WTC11 (cell line): Measurements from ENCODE around the gene GIT1. TPM values are rescaled to one million over a fixed set of nuclear protein-coding genes. Genes with fewer than 3 reads are reported as not detected.

ENCODE experiments used
- ATAC-seq: fragments of 200-7000 bp; cut with Tn5 transposase; 2 replicates; pipeline ENCODE4 v1.10.0; 2021; ENCODE audit warnings: mild to moderate bottlenecking, moderate library complexity
- CTCF ChIA-PET: fragments of 300-600 bp; sonication (Branson Sonifier 250); formaldehyde crosslinking; loops from one replicate; lab custom pipeline; 2021; ENCODE audit warnings: antibody characterized with exemption; lab: Charles Lee
- POLR2A ChIA-PET: fragments of 350-600 bp; sonication (Branson Sonifier 250); formaldehyde crosslinking; loops from one replicate; lab custom pipeline; 2021; ENCODE audit warnings: antibody characterized with exemption; lab: Charles Lee
- DNase-seq: peaks from one replicate; pipeline ENCODE4 v3.0.0; 2021; ENCODE audit warnings: low spot score
- H3K27ac Mint-ChIP-seq: 2 replicates; pipeline ENCODE4 v1.8.0; 2021; ENCODE audit warnings: mixed read lengths
- H3K27me3 Mint-ChIP-seq: 2 replicates; pipeline ENCODE4 v1.8.0; 2021; ENCODE audit warnings: low read depth, mild to moderate bottlenecking, moderate library complexity, mixed read lengths
- H3K36me3 Mint-ChIP-seq: 2 replicates; pipeline ENCODE4 v1.8.0; 2021; ENCODE audit warnings: mixed read lengths
- H3K4me1 Mint-ChIP-seq: 2 replicates; pipeline ENCODE4 v1.8.0; 2022; ENCODE audit warnings: mixed read lengths
- H3K4me3 Mint-ChIP-seq: 2 replicates; pipeline ENCODE4 v1.8.0; 2021; ENCODE audit warnings: mild to moderate bottlenecking, moderate library complexity, mixed read lengths
- H3K9me3 Mint-ChIP-seq: 2 replicates; pipeline ENCODE4 v1.8.0; 2021; ENCODE audit warnings: mixed read lengths
- CREB1 ChIP-seq: sonication (generic); formaldehyde crosslinking; IDR thresholded peaks from 2 replicates; pipeline ENCODE4 v1.8.0; 2023; ENCODE audit warnings: mild to moderate bottlenecking, missing genetic modification reagents
- CREM ChIP-seq: sonication (generic); formaldehyde crosslinking; IDR thresholded peaks from 2 replicates; pipeline ENCODE4 v1.8.1; 2022; ENCODE audit warnings: mild to moderate bottlenecking, missing genetic modification reagents, moderate library complexity
- EMX1 ChIP-seq: fragments of 250-450 bp; sonication (Bioruptor Pico); IDR thresholded peaks from 2 replicates; pipeline ENCODE4 v1.8.0; 2021; ENCODE audit warnings: mild to moderate bottlenecking
- ETV6 ChIP-seq: sonication (generic); formaldehyde crosslinking; IDR thresholded peaks from 2 replicates; pipeline ENCODE4 v1.8.1; 2022; ENCODE audit warnings: mild to moderate bottlenecking, missing genetic modification reagents
- FOXK1 ChIP-seq: sonication (generic); formaldehyde crosslinking; IDR thresholded peaks from 2 replicates; pipeline ENCODE4 v1.8.0; 2022; ENCODE audit warnings: mild to moderate bottlenecking, moderate library complexity, missing genetic modification reagents
- FOXP1 ChIP-seq: sonication (generic); formaldehyde crosslinking; IDR thresholded peaks from 2 replicates; pipeline ENCODE4 v1.8.0; 2022; ENCODE audit warnings: missing genetic modification reagents, mild to moderate bottlenecking, moderate library complexity, borderline replicate concordance
- GRHL2 ChIP-seq: fragments of 250-450 bp; sonication (Bioruptor Pico); IDR thresholded peaks from 2 replicates; pipeline ENCODE4 v1.8.0; 2022; ENCODE audit warnings: mild to moderate bottlenecking, moderate library complexity; ENCODE audit not compliant: insufficient replicate concordance, severe bottlenecking
- MYBL2 ChIP-seq: sonication (generic); formaldehyde crosslinking; IDR thresholded peaks from 2 replicates; pipeline ENCODE4 v1.8.1; 2023; ENCODE audit warnings: mild to moderate bottlenecking, moderate library complexity, missing genetic modification reagents
- NFE2L1 ChIP-seq: sonication (generic); formaldehyde crosslinking; IDR thresholded peaks from 2 replicates; pipeline ENCODE4 v1.8.1; 2023; ENCODE audit warnings: missing genetic modification reagents
- OVOL2 ChIP-seq: fragments of 250-450 bp; sonication (Bioruptor Pico); IDR thresholded peaks from 2 replicates; pipeline ENCODE4 v1.9.0; 2021; ENCODE audit warnings: mild to moderate bottlenecking, borderline replicate concordance
- SMAD4 ChIP-seq: sonication (generic); formaldehyde crosslinking; IDR thresholded peaks from 2 replicates; pipeline ENCODE4 v1.8.0; 2022; ENCODE audit warnings: mild to moderate bottlenecking, missing genetic modification reagents
- TEAD1 ChIP-seq: sonication (generic); formaldehyde crosslinking; IDR thresholded peaks from 2 replicates; pipeline ENCODE4 v1.8.0; 2022; ENCODE audit warnings: mild to moderate bottlenecking, missing genetic modification reagents
- TEAD4 ChIP-seq: sonication (generic); formaldehyde crosslinking; IDR thresholded peaks from 2 replicates; pipeline ENCODE4 v1.8.0; 2022; ENCODE audit warnings: mild to moderate bottlenecking, missing genetic modification reagents
- TP53 ChIP-seq: sonication (generic); formaldehyde crosslinking; IDR thresholded peaks from 2 replicates; pipeline ENCODE4 v1.8.1; 2023; ENCODE audit warnings: mild to moderate bottlenecking, missing genetic modification reagents
- ZBTB21 ChIP-seq: sonication (generic); formaldehyde crosslinking; IDR thresholded peaks from 2 replicates; pipeline ENCODE4 v1.8.1; 2023; ENCODE audit warnings: mild to moderate bottlenecking, missing genetic modification reagents, borderline replicate concordance
- ZNF671 ChIP-seq: fragments of 250-450 bp; sonication (Bioruptor Pico); IDR thresholded peaks from 2 replicates; pipeline ENCODE4 v1.8.0; 2021; ENCODE audit warnings: mild to moderate bottlenecking
- total RNA-seq: library from RNA; stranded (reverse); gene quantifications from 3 replicates; pipeline ENCODE4 v1.2.3, GENCODE V29; 2021
- TF ChIP-seq, protein P1 (sequence below): sonication (generic); formaldehyde crosslinking; IDR thresholded peaks from 2 replicates; pipeline ENCODE4 v1.8.0; 2022; ENCODE audit warnings: mild to moderate bottlenecking, missing genetic modification reagents
- TF ChIP-seq, protein P2 (sequence below): sonication (generic); formaldehyde crosslinking; conservative IDR thresholded peaks from 2 replicates; pipeline ENCODE4 v1.8.1; 2022; ENCODE audit warnings: mild to moderate bottlenecking, missing genetic modification reagents
- TF ChIP-seq, protein P3 (sequence below): sonication (generic); formaldehyde crosslinking; IDR thresholded peaks from 2 replicates; pipeline ENCODE4 v1.8.1; 2023; ENCODE audit warnings: mild to moderate bottlenecking, missing genetic modification reagents, borderline replicate concordance
- TF ChIP-seq, protein P4 (sequence below): sonication (generic); formaldehyde crosslinking; IDR thresholded peaks from 2 replicates; pipeline ENCODE4 v1.8.1; 2023; ENCODE audit warnings: mild to moderate bottlenecking, missing genetic modification reagents, moderate library complexity
- TF ChIP-seq, protein P5 (sequence below): fragments of 250-450 bp; sonication (Bioruptor Pico); IDR thresholded peaks from 2 replicates; pipeline ENCODE4 v1.8.0; 2021; ENCODE audit warnings: mild to moderate bottlenecking
- TF ChIP-seq, protein P6 (sequence below): sonication (generic); formaldehyde crosslinking; IDR thresholded peaks from 2 replicates; pipeline ENCODE4 v1.8.1; 2022; ENCODE audit warnings: low read depth, missing genetic modification reagents, borderline replicate concordance

GIT1 gene
- total RNA-seq, 1 experiment from 2014 or later = 66.9 TPM

DNA sequence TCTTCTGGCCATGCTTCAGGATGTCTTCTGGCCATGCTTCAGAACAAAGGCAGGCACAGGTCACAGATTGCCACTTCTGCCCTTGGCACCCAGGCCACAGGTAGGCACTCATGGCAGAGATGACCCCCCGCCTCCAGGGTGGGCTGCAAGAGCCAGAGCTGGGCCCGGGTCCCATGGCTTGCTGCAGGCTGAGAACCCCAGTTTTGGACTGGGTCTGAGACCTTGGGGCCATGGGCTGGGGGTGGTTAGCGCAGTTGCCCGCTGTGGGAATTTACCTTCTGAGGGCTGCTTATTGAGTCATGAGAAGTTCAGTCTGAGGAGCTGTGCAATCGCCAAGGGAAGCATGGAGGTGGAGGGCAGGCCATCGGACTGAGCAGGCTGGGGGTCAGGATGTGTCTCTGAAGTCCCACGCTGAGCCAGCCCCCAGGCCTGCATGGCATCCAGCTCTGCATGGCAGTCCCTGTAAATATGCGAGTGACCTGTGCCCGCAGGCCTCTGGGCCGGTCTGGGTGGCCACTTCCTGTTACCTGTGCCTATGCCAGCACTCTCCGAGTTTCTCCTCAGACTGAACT is 5.2 kb upstream of the GIT1 start:
- Mint-ChIP-seq H3K4me1 (peaks cover 63% of the 10 kb centered on the region), H3K36me3 (no peaks in the 10 kb centered on the region), H3K27ac (no peak overlapping the region), H3K27me3 (peaks cover 4% of the 10 kb centered on the region; the same call in 1 of the 2 replicates), H3K4me3 (peak overlapping the region; percentile 75), H3K9me3 (no peaks in the 10 kb centered on the region)
- ATAC-seq = no peak
- no peak for DNase-seq
- ChIA-PET CTCF (interaction anchor here (0.7 to 4.7 kb wide), 17 partner anchors 9 to 449 kb away, joined by 3 to 272 read pairs (median 5); partner anchors contain the start of genes ABHD15 and TP53I13), POLR2A (interaction anchor here (1.1 to 1.3 kb wide), 2 partner anchors 21 to 23 kb away, joined by 4 to 5 read pairs; no protein-coding TSS in a partner anchor)
- TF ChIP-seq TEAD1 (CRISPR knock-in tag) = no peak
- no peak for TF ChIP-seq OVOL2 (CRISPR knock-in tag)
- TF ChIP-seq FOXK1 (CRISPR knock-in tag) = 0 out of 2 replicates have a peak, but pooled peaks have one; percentile 10
- TF ChIP-seq CREB1 (CRISPR knock-in tag) = no peak
- TF ChIP-seq MYBL2 (CRISPR knock-in tag) = no peak
- no peak for TF ChIP-seq NFE2L1 (CRISPR knock-in tag)
- TF ChIP-seq, all 79 proteins: peak for 1

DNA sequence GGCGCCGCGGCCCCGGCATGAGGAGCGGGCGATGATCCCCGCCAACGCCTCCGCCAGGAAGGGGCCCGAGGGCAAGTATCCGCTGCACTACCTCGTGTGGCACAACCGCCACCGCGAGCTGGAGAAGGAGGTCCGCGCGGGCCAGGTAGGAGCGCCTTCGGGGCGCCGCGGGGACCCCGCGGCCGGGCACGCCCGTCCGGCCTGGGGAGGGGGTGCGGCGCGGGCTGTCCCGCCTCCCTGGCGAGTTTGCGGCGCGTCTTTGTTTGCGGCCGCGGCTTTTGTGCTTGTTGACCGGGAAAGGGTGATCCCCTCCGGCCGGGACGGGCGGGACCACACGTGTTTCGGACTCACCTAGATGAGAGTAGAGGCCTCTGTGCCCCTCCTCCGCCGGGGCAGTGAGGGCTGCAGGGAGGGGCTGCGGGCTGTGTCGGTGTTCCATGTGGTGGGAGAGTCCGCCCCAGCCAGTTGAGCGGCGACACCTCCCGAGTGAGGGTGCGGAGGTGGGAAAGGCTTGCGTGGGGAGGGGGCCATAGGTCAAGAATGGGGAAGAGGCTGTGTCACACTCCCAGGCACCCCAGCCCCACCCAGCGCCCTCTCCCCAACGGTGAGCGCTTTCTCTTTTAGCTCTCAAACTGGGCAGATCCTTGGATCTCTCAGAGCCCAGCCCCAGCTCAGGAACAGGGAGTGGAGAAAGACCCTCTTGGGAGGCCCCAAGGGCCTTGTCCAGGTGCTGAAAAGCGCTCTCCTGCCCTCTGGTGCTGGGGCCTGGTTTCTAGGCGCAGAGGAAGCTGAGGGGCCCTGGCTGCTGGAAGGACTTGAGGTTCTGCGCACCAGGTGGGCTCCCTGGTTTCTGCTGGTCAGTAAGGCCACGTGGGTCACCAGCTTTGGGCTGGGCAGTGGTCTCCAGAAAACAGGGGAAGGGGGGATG is 4.4 kb upstream of the GIT1 start:
- POLR2A ChIA-PET = interaction anchor here (0.6 to 3.1 kb wide), 7 partner anchors 19 to 41 kb away, joined by 3 to 12 read pairs (median 4); partner anchors contain the start of gene ABHD15
- no peaks in the 10 kb centered on the region for H3K9me3 Mint-ChIP-seq
- CTCF ChIA-PET = interaction anchor here (0.6 to 4.7 kb wide), 24 partner anchors 8 to 449 kb away, joined by 3 to 272 read pairs (median 5); partner anchors contain the start of genes ABHD15 and TP53I13
- DNase-seq (peak; percentile 79), ATAC-seq (peak; percentile 21)
- H3K27me3 Mint-ChIP-seq = peaks cover 4% of the 10 kb centered on the region; the same call in 1 of the 2 replicates
- H3K36me3 Mint-ChIP-seq = no peaks in the 10 kb centered on the region
- no peak overlapping the region for H3K27ac Mint-ChIP-seq
- peaks cover 56% of the 10 kb centered on the region for H3K4me1 Mint-ChIP-seq
- H3K4me3 Mint-ChIP-seq = peak overlapping the region; percentile 75
- TF ChIP-seq FOXP1 (CRISPR knock-in tag) (peak; percentile 76; the same call in 1 of the 2 replicates), CREM (CRISPR knock-in tag) (peak; percentile 2; the same call in 1 of the 2 replicates), SMAD4 (CRISPR knock-in tag) (peak; percentile 98), ZNF671 (no peak), GRHL2 (CRISPR knock-in tag) (no peak), TEAD1 (CRISPR knock-in tag) (0 out of 2 replicates have a peak, but pooled peaks have one; percentile 40), ZBTB21 (CRISPR knock-in tag) (peak; percentile 66; the same call in 1 of the 2 replicates), EMX1 (CRISPR knock-in tag) (no peak), TEAD4 (CRISPR knock-in tag) (peak; percentile 93), ETV6 (CRISPR knock-in tag) (no peak), OVOL2 (CRISPR knock-in tag) (no peak), TP53 (CRISPR knock-in tag) (peak; percentile 70; the same call in 1 of the 2 replicates)
- TF ChIP-seq, protein P1, sequence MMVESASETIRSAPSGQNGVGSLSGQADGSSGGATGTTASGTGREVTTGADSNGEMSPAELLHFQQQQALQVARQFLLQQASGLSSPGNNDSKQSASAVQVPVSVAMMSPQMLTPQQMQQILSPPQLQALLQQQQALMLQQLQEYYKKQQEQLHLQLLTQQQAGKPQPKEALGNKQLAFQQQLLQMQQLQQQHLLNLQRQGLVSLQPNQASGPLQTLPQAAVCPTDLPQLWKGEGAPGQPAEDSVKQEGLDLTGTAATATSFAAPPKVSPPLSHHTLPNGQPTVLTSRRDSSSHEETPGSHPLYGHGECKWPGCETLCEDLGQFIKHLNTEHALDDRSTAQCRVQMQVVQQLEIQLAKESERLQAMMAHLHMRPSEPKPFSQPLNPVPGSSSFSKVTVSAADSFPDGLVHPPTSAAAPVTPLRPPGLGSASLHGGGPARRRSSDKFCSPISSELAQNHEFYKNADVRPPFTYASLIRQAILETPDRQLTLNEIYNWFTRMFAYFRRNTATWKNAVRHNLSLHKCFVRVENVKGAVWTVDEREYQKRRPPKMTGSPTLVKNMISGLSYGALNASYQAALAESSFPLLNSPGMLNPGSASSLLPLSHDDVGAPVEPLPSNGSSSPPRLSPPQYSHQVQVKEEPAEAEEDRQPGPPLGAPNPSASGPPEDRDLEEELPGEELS (CRISPR knock-in tag) = peak; percentile 10; the same call in 1 of the 2 replicates
- TF ChIP-seq, protein P2, sequence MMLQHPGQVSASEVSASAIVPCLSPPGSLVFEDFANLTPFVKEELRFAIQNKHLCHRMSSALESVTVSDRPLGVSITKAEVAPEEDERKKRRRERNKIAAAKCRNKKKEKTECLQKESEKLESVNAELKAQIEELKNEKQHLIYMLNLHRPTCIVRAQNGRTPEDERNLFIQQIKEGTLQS (CRISPR knock-in tag) = 0 out of 2 replicates have a peak, but pooled peaks have one; percentile 54
- TF ChIP-seq, protein P3, sequence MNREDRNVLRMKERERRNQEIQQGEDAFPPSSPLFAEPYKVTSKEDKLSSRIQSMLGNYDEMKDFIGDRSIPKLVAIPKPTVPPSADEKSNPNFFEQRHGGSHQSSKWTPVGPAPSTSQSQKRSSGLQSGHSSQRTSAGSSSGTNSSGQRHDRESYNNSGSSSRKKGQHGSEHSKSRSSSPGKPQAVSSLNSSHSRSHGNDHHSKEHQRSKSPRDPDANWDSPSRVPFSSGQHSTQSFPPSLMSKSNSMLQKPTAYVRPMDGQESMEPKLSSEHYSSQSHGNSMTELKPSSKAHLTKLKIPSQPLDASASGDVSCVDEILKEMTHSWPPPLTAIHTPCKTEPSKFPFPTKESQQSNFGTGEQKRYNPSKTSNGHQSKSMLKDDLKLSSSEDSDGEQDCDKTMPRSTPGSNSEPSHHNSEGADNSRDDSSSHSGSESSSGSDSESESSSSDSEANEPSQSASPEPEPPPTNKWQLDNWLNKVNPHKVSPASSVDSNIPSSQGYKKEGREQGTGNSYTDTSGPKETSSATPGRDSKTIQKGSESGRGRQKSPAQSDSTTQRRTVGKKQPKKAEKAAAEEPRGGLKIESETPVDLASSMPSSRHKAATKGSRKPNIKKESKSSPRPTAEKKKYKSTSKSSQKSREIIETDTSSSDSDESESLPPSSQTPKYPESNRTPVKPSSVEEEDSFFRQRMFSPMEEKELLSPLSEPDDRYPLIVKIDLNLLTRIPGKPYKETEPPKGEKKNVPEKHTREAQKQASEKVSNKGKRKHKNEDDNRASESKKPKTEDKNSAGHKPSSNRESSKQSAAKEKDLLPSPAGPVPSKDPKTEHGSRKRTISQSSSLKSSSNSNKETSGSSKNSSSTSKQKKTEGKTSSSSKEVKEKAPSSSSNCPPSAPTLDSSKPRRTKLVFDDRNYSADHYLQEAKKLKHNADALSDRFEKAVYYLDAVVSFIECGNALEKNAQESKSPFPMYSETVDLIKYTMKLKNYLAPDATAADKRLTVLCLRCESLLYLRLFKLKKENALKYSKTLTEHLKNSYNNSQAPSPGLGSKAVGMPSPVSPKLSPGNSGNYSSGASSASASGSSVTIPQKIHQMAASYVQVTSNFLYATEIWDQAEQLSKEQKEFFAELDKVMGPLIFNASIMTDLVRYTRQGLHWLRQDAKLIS (CRISPR knock-in tag) = peak; percentile 80; the same call in 1 of the 2 replicates
- TF ChIP-seq, protein P4, sequence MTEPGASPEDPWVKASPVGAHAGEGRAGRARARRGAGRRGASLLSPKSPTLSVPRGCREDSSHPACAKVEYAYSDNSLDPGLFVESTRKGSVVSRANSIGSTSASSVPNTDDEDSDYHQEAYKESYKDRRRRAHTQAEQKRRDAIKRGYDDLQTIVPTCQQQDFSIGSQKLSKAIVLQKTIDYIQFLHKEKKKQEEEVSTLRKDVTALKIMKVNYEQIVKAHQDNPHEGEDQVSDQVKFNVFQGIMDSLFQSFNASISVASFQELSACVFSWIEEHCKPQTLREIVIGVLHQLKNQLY (CRISPR knock-in tag) = no peak
- TF ChIP-seq, protein P5, sequence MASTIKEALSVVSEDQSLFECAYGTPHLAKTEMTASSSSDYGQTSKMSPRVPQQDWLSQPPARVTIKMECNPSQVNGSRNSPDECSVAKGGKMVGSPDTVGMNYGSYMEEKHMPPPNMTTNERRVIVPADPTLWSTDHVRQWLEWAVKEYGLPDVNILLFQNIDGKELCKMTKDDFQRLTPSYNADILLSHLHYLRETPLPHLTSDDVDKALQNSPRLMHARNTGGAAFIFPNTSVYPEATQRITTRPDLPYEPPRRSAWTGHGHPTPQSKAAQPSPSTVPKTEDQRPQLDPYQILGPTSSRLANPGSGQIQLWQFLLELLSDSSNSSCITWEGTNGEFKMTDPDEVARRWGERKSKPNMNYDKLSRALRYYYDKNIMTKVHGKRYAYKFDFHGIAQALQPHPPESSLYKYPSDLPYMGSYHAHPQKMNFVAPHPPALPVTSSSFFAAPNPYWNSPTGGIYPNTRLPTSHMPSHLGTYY = peak; percentile 56; the same call in 1 of the 2 replicates
- TF ChIP-seq, protein P6, sequence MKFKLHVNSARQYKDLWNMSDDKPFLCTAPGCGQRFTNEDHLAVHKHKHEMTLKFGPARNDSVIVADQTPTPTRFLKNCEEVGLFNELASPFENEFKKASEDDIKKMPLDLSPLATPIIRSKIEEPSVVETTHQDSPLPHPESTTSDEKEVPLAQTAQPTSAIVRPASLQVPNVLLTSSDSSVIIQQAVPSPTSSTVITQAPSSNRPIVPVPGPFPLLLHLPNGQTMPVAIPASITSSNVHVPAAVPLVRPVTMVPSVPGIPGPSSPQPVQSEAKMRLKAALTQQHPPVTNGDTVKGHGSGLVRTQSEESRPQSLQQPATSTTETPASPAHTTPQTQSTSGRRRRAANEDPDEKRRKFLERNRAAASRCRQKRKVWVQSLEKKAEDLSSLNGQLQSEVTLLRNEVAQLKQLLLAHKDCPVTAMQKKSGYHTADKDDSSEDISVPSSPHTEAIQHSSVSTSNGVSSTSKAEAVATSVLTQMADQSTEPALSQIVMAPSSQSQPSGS (CRISPR knock-in tag) = peak; percentile 70; the same call in 1 of the 2 replicates
